ENCODE results near the gene HOXB4. TPM values are rescaled to one million over a fixed set of nuclear protein-coding genes. Genes with fewer than 3 reads are reported as not detected.

Gene HOXB4
- total RNA-seq, 2 donors from 2014 or later: 1.9 to 3.3 TPM

DNA sequence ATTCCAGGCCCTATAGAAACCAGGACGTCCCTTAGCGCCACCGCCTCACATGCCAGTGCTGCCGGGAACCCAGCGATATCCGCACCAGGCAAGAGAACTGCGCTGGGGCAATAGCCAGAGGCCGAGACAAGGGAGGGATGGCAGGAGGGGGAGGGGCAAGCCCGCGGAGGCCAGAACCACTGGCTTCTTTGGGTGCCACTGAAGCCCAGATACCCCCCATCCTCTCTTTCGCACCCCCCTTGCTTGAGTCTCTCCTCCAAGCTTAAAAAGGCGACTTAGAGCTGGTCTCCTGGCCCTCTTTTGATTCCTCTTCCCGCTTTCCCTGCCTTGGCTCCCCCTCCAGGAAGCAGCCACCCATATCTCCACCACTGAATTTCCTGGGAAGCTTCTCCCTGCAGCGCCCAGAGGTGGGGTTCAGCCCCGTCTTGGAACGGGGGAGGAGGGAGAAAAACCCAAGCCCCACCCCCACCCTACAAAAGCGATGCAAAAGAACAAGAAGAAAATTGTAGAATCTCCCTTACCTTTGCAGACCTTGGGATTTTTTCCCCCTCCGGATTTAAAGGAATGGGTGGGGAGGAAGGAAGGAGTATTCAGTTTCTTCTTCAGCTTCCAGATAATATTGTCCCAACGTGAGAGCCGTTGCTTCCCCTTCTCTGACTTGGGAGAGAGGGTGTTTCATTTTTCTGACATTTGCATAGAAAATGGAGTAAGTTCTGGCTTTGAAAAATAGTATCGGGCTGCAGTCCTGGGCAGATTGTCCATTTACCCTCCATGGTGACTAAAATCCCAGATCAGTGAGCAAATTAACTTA, 26.0 kb upstream of the HOXB4 start:
- Mint-ChIP-seq H3K27me3 (ENCODE audit: low read depth) (peaks cover 96% of the 10 kb centered on the region), H3K27ac (no peak overlapping the region), H3K4me1 (ENCODE audit: low read depth) (peaks cover 13% of the 10 kb centered on the region), H3K9me3 (no peaks in the 10 kb centered on the region), H3K36me3 (ENCODE audit: insufficient read depth in 2 of 2) (no peaks in the 10 kb centered on the region), H3K4me3 (peak overlapping the region; percentile 66 to 67)
- no peak for DNase-seq
- no peak for ATAC-seq (replicated peaks in 1 of 2)

DNA sequence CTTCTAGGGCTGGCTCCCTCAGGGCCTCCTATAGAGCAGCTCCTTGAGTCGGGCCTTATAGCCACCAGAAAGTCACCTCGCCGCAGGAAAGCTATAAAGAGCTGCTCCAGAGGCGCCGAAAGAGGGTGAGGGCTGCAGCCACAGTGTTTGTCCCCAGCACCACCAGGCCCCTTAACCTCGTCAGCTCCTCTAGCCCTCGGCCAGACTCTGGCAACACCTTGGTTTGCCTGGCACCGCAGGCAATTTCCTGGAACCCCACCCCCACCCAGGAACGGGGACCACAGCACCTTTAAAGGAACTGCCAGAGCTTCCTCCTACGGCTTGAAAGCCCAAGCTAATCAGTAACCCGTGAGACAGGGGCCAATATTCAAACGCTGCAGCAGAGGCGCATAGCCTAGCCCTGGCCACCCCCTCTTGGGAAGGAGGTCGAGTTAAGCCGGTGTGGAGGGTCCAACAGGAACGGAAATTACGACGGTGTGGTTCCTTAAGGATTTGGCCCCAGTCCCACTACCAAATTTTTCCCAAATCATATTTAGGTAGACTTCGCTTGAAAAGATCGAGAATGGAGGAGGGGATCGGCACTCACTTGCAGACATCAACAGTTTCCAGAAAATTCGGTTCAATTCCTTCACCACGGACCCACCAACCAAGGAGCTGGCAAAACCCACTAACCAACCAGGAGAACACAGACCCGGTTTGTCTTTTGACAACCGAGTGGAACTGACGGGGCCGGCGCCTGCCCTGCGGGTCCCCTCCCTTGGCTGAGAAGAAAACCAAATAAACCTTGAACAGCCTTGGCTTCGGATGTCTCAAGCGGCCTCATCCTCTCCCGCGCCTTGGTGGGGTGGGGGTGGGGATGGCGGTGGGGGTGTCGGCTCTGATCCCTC, 23.6 kb upstream of the HOXB4 start:
- DNase-seq (no peak), ATAC-seq (replicated peaks in 1 of 2) (no peak)
- Mint-ChIP-seq H3K4me1 (ENCODE audit: low read depth) (peaks cover 28% of the 10 kb centered on the region), H3K4me3 (peak overlapping the region in 1 of 2 donors; percentile 26), H3K36me3 (ENCODE audit: insufficient read depth in 2 of 2) (no peaks in the 10 kb centered on the region), H3K27ac (no peak overlapping the region), H3K27me3 (ENCODE audit: low read depth) (peaks cover 98% of the 10 kb centered on the region), H3K9me3 (no peaks in the 10 kb centered on the region)

DNA sequence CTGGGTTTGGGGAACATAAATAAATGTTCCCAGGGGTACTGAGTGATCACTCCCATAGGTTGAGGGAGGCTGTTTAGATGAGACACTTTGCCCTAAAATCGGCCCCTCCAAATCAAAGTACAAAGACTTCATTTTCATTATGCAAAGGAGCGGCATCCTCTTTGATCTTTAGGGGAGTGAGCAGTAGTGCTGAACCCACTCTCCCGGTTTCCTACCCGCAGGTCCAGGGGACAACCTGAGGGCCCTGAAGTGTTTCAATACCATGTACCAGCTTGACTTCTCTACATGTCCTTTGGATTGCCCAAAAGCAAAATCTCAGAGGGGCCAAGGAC, 23.0 kb upstream of the HOXB4 start:
- ATAC-seq (replicated peaks in 1 of 2): no peak
- Mint-ChIP-seq H3K4me1 (ENCODE audit: low read depth) (peaks cover 34% of the 10 kb centered on the region), H3K4me3 (no peak overlapping the region)

DNA sequence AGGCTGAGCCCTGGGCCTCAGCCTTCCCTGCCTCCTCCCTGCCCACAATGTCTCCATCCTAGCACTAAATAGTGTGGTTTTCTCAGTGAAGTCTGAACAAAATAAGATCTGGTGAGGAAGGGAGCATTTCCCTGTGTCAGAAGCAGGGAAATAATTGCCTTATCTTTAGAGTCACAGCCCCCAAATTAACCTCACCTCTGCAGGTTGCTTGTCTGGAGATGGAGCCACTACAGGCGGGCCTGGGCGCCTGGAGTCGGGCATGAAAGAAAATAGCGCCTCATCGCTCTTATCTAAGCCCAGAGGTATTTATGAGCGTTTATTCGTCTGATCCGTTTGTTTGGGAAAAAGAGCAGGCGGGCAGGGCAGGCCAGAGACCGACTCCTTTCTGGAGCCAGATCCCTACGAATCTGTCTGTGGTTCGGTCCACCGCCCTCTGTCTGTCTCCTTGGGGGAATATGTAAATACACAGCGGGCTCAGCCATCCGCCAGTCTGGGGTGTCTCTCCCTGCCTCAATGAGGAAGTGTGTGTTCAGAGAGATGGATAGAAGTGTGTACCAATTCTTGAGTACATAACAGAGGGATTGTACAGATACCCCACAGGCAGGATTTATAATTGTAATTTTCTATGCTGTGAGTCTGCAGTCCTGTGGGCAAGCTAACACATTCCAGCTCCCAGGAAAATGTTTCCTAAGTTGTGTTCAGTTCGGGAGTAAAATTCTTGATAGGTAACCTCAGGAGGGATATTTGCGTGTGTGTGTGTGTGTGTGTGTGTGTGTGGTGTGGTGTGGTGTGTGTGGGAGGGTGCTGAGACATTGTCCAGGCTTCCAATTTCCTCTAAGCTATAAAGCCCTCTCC, 22.3 kb upstream of the HOXB4 start:
- DNase-seq (no peak), ATAC-seq (replicated peaks in 1 of 2) (no peak)
- H3K9me3 Mint-ChIP-seq: no peaks in the 10 kb centered on the region
- peaks cover 98% of the 10 kb centered on the region for H3K27me3 Mint-ChIP-seq (ENCODE audit: low read depth)
- H3K27ac Mint-ChIP-seq: no peak overlapping the region
- H3K4me1 Mint-ChIP-seq (ENCODE audit: low read depth): peaks cover 41% of the 10 kb centered on the region
- no peaks in the 10 kb centered on the region for H3K36me3 Mint-ChIP-seq (ENCODE audit: insufficient read depth in 2 of 2)
- H3K4me3 Mint-ChIP-seq: no peak overlapping the region

More for the DNA sequence above, 23.0 kb upstream of the HOXB4 start:
- Mint-ChIP-seq H3K27me3 (ENCODE audit: low read depth) (peaks cover 98% of the 10 kb centered on the region), H3K36me3 (ENCODE audit: insufficient read depth in 2 of 2) (no peaks in the 10 kb centered on the region), H3K9me3 (no peaks in the 10 kb centered on the region), H3K27ac (no peak overlapping the region)
- no peak for DNase-seq

DNA sequence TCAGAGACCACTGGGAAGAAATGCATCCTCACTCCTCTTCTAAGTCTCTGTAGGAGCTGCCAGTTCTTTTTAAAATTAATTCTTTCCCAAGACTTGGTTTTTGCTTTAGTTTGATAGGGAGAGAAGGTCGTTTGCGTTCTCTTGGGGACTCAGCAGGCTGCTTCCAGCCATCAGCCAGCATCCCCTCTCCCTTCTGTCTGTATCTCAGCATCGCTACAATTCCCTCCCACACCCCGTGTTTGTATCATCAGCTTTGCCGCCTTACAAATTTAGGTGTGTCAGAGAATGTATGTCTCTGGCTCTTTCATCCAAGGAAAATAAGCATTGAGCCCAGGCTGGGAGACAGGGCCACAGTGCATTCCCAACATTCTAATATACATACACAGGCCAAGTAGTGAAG, 21.2 kb upstream of the HOXB4 start:
- peaks cover 98% of the 10 kb centered on the region for H3K27me3 Mint-ChIP-seq (ENCODE audit: low read depth)
- peaks cover 37% of the 10 kb centered on the region for H3K4me1 Mint-ChIP-seq (ENCODE audit: low read depth)
- H3K27ac Mint-ChIP-seq: no peak overlapping the region
- no peaks in the 10 kb centered on the region for H3K9me3 Mint-ChIP-seq
- ATAC-seq (replicated peaks in 1 of 2) (no peak), DNase-seq (no peak)
- H3K36me3 Mint-ChIP-seq (ENCODE audit: insufficient read depth in 2 of 2): no peaks in the 10 kb centered on the region
- no peak overlapping the region for H3K4me3 Mint-ChIP-seq

DNA sequence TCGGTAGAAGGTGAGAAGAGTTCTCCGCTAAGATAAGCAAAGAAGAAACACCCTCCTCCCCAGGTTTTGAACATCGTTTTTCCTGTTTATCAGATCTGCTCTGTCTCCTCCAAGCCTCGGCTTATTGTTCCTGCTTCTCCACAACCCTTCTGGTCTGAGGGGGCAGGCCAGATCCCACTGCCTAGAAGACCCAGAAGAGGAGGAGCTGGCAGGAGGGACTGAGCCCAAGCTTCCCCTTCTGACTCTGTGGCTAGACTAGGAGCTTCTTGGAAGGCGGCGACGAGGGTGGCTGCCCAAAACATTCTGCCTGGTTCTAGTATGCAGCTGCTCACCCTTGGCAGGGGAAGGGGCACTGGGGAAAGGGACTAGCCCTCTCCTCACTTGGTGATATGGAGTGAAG, 20.6 kb upstream of the HOXB4 start:
- Mint-ChIP-seq H3K4me3 (peak overlapping the region; percentile 33 to 76), H3K27ac (no peak overlapping the region)

DNA sequence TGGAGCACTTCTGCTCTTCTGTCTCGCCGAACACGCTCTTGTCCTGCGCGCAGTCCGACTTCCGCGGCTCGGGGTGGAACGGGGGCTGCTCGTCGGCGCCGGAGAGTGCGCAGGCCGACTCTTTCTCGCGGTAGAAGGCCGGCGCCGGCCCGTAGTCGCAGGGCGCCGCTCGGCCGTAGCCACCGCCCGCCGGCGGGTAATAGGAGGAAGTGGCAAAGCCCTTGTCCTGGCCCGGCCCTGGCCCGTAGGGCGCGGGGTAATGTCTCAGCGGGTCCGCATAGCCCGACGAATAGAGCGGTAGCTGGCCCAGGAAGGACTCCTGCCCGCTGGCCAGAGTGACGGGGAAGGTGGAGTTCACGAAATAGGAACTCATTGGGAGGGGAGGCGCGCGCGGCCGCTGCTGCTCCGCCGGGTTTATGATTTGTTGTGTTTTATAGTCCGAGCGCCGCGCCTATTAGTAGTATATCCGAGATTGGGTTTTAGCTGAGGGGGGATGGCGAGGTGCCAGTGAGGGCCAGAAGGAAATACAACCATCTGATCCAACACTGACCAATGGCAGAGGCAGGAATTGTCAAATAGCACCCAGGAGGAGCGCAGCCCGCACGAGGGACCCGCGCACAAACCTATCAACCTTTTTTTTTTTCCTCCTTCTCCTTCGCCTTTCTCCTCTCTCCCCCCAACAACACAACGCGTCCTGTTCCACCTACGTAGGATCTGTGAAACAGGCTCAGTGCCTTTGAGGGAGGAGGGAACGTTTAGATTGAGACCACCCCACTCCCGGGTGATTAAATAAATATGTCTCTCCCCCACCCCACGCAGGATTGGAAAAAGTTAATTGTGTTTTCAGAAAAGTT, 19.9 kb upstream of the HOXB4 start:
- H3K4me1 Mint-ChIP-seq (ENCODE audit: low read depth): peaks cover 48% of the 10 kb centered on the region
- no peaks in the 10 kb centered on the region for H3K9me3 Mint-ChIP-seq
- no peak overlapping the region for H3K27ac Mint-ChIP-seq
- DNase-seq: peak; percentile 56 to 58
- no peaks in the 10 kb centered on the region for H3K36me3 Mint-ChIP-seq (ENCODE audit: insufficient read depth in 2 of 2)
- H3K27me3 Mint-ChIP-seq (ENCODE audit: low read depth): peaks cover 98% of the 10 kb centered on the region
- peak overlapping the region; percentile 76 to 85 for H3K4me3 Mint-ChIP-seq
- peak; percentile 50 to 55 for ATAC-seq (replicated peaks in 1 of 2)

More for the DNA sequence above, 20.6 kb upstream of the HOXB4 start:
- H3K27me3 Mint-ChIP-seq (ENCODE audit: low read depth): peaks cover 100% of the 10 kb centered on the region
- peaks cover 41% of the 10 kb centered on the region for H3K4me1 Mint-ChIP-seq (ENCODE audit: low read depth)
- DNase-seq: no peak
- H3K36me3 Mint-ChIP-seq (ENCODE audit: insufficient read depth in 2 of 2): no peaks in the 10 kb centered on the region
- ATAC-seq (replicated peaks in 1 of 2): no peak
- H3K9me3 Mint-ChIP-seq: no peaks in the 10 kb centered on the region

DNA sequence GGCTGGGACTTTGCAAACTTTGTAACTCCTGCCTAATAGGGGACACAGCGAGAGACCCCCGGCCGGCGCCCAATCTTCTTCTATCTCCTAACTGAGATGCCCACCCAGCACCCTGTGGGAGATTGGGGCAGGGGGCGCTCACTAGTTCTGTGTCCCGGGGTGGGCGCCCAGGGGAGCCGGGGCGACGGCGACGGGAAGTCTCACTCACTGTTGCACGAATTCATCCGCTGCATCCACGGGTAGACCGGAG, 19.3 kb upstream of the HOXB4 start:
- Mint-ChIP-seq H3K36me3 (ENCODE audit: insufficient read depth in 2 of 2) (no peaks in the 10 kb centered on the region), H3K4me3 (peak overlapping the region; percentile 76 to 85), H3K9me3 (no peaks in the 10 kb centered on the region), H3K27me3 (ENCODE audit: low read depth) (peaks cover 96% of the 10 kb centered on the region), H3K4me1 (ENCODE audit: low read depth) (peaks cover 47% of the 10 kb centered on the region), H3K27ac (no peak overlapping the region)
- DNase-seq (no peak), ATAC-seq (replicated peaks in 1 of 2) (peak in 1 of 2 donors; percentile 4)

DNA sequence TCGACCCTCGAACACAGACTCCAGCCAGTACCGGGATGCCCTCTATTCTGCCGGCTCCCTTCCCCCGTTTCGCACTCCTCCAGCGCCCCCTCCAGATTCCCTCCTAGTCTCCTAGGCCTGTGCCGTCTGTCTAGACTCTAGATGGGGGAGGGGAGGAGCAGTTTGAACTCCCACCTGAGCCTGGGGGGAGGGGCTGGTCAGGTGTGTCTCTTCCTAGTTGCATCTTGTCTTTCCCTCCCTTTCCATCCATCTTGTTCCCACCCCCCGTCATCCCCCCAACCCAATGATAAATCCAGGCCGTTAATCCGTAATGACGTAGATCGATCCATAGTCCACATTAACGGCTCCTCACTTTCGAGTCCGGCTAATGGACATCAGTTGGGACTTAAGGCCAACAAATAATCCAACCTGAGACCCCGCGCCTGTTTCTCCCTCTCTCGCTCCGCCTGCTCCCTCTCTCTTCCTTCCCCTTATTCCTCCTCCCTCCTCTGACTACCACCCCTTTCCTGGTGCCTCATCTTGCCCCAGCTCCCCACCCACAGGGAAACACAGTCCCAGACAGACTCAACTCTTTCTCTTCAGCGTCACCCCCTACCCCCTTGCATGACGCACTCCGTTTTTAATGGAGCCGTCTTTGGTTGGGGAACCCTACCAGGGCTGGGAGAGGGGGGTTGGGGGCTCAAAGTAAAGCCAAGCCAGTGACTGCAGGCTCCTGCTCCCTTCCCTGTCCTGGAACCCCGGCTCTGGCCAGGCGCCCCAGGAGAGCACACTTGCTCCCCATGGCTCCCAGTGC, 18.8 kb upstream of the HOXB4 start:
- H3K4me1 Mint-ChIP-seq (ENCODE audit: low read depth): peaks cover 49% of the 10 kb centered on the region
- no peaks in the 10 kb centered on the region for H3K36me3 Mint-ChIP-seq (ENCODE audit: insufficient read depth in 2 of 2)
- H3K27ac Mint-ChIP-seq: no peak overlapping the region
- peaks cover 96% of the 10 kb centered on the region for H3K27me3 Mint-ChIP-seq (ENCODE audit: low read depth)
- H3K9me3 Mint-ChIP-seq: no peaks in the 10 kb centered on the region
- DNase-seq: no peak
- no peak for ATAC-seq (replicated peaks in 1 of 2)
- H3K4me3 Mint-ChIP-seq: peak overlapping the region; percentile 76 to 85

DNA sequence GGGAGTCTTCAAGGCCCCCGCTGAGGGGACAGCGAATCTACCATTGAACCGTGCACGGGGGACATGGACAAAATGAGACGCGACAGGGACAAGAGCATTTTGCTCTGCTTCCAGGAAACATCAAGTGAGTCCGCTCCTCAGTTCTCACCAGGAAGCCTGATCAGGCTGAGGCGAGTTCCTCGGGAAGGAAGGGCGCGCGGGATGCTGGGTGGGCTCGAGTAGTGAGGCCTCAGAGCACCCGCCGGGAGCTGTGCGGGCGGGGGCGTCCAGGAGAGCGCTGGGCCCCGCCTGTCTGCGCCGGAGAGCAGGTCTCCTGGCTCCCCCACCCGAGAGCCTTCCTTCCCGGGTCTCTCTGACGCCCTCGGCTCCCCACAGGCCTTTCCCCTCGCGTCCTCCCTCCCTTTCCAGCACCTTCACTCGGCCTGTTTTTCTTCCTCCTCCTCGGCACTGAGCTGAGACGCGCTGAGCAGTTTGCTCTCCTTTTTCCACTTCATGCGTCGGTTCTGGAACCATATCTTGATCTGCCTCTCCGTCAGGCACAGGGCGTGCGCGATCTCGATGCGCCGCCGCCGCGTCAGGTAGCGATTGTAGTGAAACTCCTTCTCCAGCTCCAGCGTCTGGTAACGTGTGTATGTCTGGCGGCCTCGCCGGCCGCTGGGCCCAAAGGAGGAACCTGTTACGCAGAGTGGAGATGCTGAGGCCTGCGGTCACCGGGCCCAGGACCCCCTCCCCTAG, 18.0 kb upstream of the HOXB4 start:
- Mint-ChIP-seq H3K27me3 (ENCODE audit: low read depth) (peaks cover 96% of the 10 kb centered on the region), H3K4me3 (peak overlapping the region; percentile 76 to 85), H3K36me3 (ENCODE audit: insufficient read depth in 2 of 2) (no peaks in the 10 kb centered on the region), H3K27ac (no peak overlapping the region), H3K9me3 (no peaks in the 10 kb centered on the region), H3K4me1 (ENCODE audit: low read depth) (peaks cover 49% of the 10 kb centered on the region)
- ATAC-seq (replicated peaks in 1 of 2) (peak; percentile 34 to 35), DNase-seq (peak; percentile 54 to 55)

DNA sequence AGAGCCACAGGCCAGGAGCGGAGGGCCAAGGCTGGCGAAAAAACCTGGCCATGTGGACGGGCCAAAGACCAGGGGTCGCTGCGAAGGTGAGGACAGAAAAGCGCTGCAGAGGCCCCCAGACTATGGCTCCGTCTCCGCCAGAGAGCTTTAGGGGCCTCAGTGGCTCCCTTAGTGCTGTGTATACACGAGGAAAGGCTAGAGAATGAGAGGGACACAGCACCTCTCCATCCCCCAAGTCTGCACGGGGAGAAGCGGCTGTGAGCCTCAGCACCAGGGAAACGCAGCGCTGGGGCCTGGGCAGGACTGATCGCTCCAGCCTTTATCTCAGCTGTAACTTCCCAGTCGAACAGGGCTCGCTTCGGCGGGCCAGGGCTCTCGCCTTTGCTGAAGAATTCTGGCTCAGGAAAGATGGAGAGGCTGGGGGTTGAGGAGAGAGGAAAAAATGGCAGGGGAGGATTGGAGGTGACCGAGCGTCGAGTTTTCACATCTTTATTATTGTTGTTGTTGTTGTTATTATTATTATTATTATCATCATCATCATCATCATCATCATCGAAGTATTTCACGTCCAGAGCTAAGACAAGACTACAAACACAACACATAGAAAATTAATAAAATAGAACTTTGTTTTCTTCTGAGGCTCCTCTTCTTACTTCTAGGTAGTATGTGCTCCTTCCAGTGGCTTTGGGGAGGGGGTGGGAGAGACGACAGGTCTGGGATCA, 17.3 kb upstream of the HOXB4 start:
- DNase-seq (no peak), ATAC-seq (replicated peaks in 1 of 2) (no peak)
- no peak overlapping the region for H3K27ac Mint-ChIP-seq
- H3K9me3 Mint-ChIP-seq: no peaks in the 10 kb centered on the region
- H3K27me3 Mint-ChIP-seq (ENCODE audit: low read depth): peaks cover 96% of the 10 kb centered on the region
- peaks cover 49% of the 10 kb centered on the region for H3K4me1 Mint-ChIP-seq (ENCODE audit: low read depth)
- H3K36me3 Mint-ChIP-seq (ENCODE audit: insufficient read depth in 2 of 2): no peaks in the 10 kb centered on the region
- peak overlapping the region; percentile 11 to 85 for H3K4me3 Mint-ChIP-seq

Data from activated T-cell treated with anti-CD3 and anti-CD28 coated beads, Interleukin-2, amount 50 U/mL, for 72 hours (primary cell).